Measurements from ENCODE around the gene CTNNA2.

DNA sequence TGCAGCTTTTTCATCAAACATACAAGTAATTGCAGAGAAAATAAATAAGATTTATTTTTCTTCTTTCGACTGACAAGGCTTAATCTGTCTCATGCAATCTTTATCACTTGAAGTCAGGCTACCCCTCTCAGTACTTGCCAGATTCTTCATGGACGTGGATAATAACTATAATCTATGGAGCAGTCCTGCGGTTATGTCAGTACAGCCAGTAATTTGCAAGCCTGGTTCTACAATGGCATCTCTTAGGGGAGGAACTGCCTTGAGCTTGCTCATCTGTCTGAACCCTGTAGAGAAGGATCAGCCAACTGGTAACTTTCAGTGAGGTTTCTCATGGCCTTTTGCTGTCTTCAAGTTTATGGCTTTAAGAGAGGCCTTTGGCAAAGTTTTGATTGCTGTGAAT is 827.2 kb downstream of the CTNNA2 start:
- TF ChIP-seq RAD21 (IDR thresholded peaks at IDR 0.05; ENCODE audit: low read depth) (no peak), EP300 (IDR thresholded peaks at IDR 0.05; ENCODE audit: borderline replicate concordance) (no peak)
